GM06990 (cell line): Measurements from ENCODE around the gene DLG2.
"Not testable (repeated sequence)": the region's sequence is repeated elsewhere in the genome, so short reads cannot be mapped to it uniquely, and the experiment has no call there.

ENCODE experiments used
- DNase-seq: peaks from one replicate; pipeline ENCODE4 v3.0.0-alpha.2; 2011; ENCODE audit not compliant: insufficient read length; ENCODE audit errors: extremely low read depth
- H3K27me3 ChIP-seq: replicated peaks from 2 replicates; pipeline ENCODE4 v1.6.0; 2011; ENCODE audit warnings: low read length; ENCODE audit not compliant: control insufficient read depth, insufficient read depth
- H3K36me3 ChIP-seq: 2 replicates; pipeline ENCODE4 v1.5.1; 2011; ENCODE audit warnings: low read length; ENCODE audit not compliant: control insufficient read depth, insufficient read depth
- H3K4me3 ChIP-seq: replicated peaks from 2 replicates; pipeline ENCODE4 v1.5.1; 2011; ENCODE audit warnings: low read depth, mild to moderate bottlenecking, control low read depth, low read length
- CTCF ChIP-seq: IDR thresholded peaks from 2 replicates; pipeline ENCODE4 v1.5.1; 2011; ENCODE audit warnings: low read length, control low read depth, mild to moderate bottlenecking, inconsistent platforms; ENCODE audit not compliant: insufficient read depth, poor library complexity, severe bottlenecking

Gene DLG2

GRCh38 chr11:85407648-85408047, 219.5 kb downstream of the DLG2 start:
- Histone ChIP-seq H3K27me3 (no peaks in the 10 kb centered on the region), H3K36me3 (no peaks in the 10 kb centered on the region), H3K4me3 (no peak overlapping the region)
- DNase-seq, result no peak
- TF ChIP-seq CTCF, result no peak

DNA sequence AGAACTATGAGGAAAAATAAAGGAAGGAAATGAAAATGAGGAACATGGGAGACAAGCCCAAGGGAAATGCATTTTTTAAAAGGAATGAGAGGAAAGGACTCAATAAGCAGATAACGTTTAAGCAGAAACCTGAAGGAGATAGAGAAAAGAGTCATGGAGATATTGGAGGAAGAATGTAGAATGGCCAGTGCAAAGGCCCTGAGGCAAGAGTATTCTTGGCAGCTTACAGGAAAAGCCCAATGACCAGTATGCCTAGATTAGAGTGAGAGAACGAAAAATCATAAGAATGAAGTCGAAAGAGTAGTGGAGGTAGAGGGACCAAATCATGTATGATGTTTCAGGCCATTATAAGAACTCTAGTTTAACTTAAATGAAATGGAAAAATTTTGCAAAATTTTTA, 220.3 kb downstream of the DLG2 start:
- no peaks in the 10 kb centered on the region for H3K36me3 ChIP-seq
- no peaks in the 10 kb centered on the region for H3K27me3 ChIP-seq
- H3K4me3 ChIP-seq, result no peak overlapping the region
- no peak for DNase-seq
- no peak for TF ChIP-seq CTCF

GRCh38 chr11:85406316-85406715, 220.8 kb downstream of the DLG2 start:
- Histone ChIP-seq H3K27me3 (no peaks in the 10 kb centered on the region), H3K36me3 (no peaks in the 10 kb centered on the region), H3K4me3 (no peak overlapping the region)
- DNase-seq, result no peak
- no peak for TF ChIP-seq CTCF

DNA sequence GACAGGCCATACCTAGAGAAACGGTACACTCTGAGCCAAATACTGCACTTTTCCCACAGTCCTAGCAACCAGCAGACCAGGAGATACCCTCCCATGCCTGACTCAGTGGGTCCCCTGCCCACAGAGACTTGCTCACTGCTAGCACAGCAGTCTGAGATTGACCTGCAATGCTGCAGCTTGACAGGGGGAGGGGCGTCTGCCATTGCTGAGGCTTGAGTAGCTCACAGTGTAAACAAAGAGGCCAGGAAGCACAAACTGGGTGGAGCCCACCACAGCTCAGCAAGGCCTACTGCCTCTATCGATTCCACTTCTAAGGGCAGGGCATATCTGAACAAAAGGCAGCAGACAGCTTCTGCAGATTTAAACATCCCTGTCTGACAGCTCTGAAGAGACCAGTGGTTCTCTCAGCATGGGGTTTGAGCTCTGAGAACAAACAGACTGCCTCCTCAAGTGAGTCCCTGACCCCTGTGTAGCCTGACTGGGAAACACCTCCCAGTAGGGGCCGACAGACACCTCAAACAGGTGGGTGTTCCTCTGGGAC, 231.6 kb downstream of the DLG2 start:
- not testable (repeated sequence) for H3K4me3 ChIP-seq, DNase-seq, H3K36me3 ChIP-seq

DNA sequence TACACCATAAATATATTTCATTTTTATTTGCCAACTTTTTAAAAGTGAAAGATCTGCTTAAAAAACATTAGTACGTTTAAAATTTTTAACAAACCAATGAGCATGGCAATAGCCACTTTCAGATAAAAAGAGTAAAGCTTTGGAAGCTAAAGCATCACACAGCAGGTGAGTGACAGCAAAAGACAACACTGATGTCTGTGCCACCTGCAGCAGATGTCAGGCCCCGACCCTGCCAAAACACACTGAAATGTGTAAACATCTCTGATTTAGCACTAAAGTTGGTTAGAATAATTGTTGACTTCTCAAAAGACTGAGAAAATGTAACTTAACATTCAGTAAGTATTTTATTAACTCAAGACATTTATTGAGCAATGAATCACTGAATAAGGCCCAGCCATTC, 232.9 kb downstream of the DLG2 start:
- H3K36me3 ChIP-seq, result no peaks in the 10 kb centered on the region
- no peak for TF ChIP-seq CTCF
- H3K4me3 ChIP-seq, result no peak overlapping the region
- H3K27me3 ChIP-seq, result no peaks in the 10 kb centered on the region
- no peak for DNase-seq

More for the DNA sequence above, 231.6 kb downstream of the DLG2 start:
- H3K27me3 ChIP-seq, result not testable (repeated sequence)

DNA sequence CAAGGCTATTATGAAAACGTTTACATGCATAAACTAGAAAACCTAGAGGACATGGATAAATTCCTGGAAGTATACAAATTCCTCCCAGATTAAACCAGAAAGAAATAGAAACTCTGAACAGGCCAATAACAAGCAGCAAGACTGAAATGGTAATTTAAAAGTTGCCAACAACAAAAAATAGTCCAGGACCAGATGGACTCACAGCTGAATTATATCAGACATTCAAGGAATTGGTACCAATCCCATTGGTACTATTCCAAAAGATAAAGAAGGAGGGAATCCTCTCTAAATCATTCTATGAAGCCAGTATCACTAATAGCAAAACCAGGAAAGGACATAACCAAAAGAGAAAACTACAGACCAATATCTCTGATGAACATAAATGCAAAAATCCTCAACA, 236.0 kb downstream of the DLG2 start:
- DNase-seq, result no peak
- Histone ChIP-seq H3K4me3 (no peak overlapping the region), H3K27me3 (no peaks in the 10 kb centered on the region), H3K36me3 (no peaks in the 10 kb centered on the region)
- no peak for TF ChIP-seq CTCF
